Keratinocyte (primary cell): ENCODE data around the gene CDH16. TPM values are rescaled to one million over a fixed set of nuclear protein-coding genes. Genes with fewer than 3 reads are reported as not detected.
A peak's percentile ranks its signal among the peaks of the same experiment; 100 is the strongest.

Experiments
- DNase-seq: peaks from one replicate; pipeline ENCODE4 v3.0.0-alpha.2; 2011; ENCODE audit warnings: low read depth, missing footprints, low spot score
- FAIRE-seq: peaks from 2 replicates; lab custom pipeline; 2011; peaks lifted over from hg19 to GRCh38; lab: Jason Lieb, UNC
- H2AFZ ChIP-seq: 2 replicates; pipeline ENCODE4 v1.6.0; 2012; ENCODE audit warnings: low read length, control low read depth, inconsistent platforms; ENCODE audit not compliant: control insufficient read depth
- H3K27ac ChIP-seq: 2 replicates; pipeline ENCODE4 v1.5.1; 2011; ENCODE audit warnings: low read length; ENCODE audit not compliant: control insufficient read depth, insufficient read depth
- H3K27me3 ChIP-seq: 3 replicates; pipeline ENCODE4 v1.6.0; 2011; ENCODE audit warnings: low read length; ENCODE audit not compliant: control insufficient read depth, insufficient read depth; ENCODE audit errors: extremely low read depth
- H3K36me3 ChIP-seq, 2 experiments: 2 replicates in 1 of 2; 3 replicates in 1 of 2; pipeline ENCODE4 v1.5.1; 2011; ENCODE audit warnings: low read length in 2 of 2, mild to moderate bottlenecking in 1 of 2; ENCODE audit not compliant: control insufficient read depth in 2 of 2, insufficient read depth in 2 of 2; ENCODE audit errors: extremely low read depth in 1 of 2
- H3K4me1 ChIP-seq: 3 replicates; pipeline ENCODE4 v1.5.1; 2011; ENCODE audit warnings: low read length; ENCODE audit not compliant: control insufficient read depth, insufficient read depth; ENCODE audit errors: extremely low read depth
- H3K4me2 ChIP-seq: 3 replicates; pipeline ENCODE4 v1.6.0; 2011; ENCODE audit warnings: low read depth, low read length; ENCODE audit not compliant: control insufficient read depth, insufficient read depth; ENCODE audit errors: extremely low read depth
- H3K4me3 ChIP-seq, 3 experiments: fragments of 200-600 bp in 1 of 3; sonication (generic) in 1 of 3; 2 replicates in 2 of 3; 3 replicates in 1 of 3; pipeline ENCODE4 v1.5.1; 2011 to 2016; ENCODE audit warnings: low read length in 3 of 3, mild to moderate bottlenecking in 3 of 3, control low read depth in 2 of 3, inconsistent platforms in 1 of 3, low read depth in 1 of 3, mixed read lengths in 1 of 3, mixed run types in 1 of 3, moderate library complexity in 1 of 3; ENCODE audit not compliant: control insufficient read depth in 2 of 3, insufficient read depth in 2 of 3; ENCODE audit errors: extremely low read depth in 1 of 3
- H3K79me2 ChIP-seq: 2 replicates; pipeline ENCODE4 v1.6.0; 2012; ENCODE audit warnings: low read length; ENCODE audit not compliant: control insufficient read depth, insufficient read depth
- H3K9ac ChIP-seq: 3 replicates; pipeline ENCODE4 v1.6.0; 2011; ENCODE audit warnings: low read length; ENCODE audit not compliant: control insufficient read depth, insufficient read depth; ENCODE audit errors: extremely low read depth
- H3K9me1 ChIP-seq: 3 replicates; pipeline ENCODE4 v1.6.0; 2011; ENCODE audit warnings: low read length; ENCODE audit not compliant: control insufficient read depth, insufficient read depth; ENCODE audit errors: extremely low read depth
- H3K9me3 ChIP-seq: 2 replicates; pipeline ENCODE4 v1.5.1; 2012; ENCODE audit warnings: low read depth, low read length; ENCODE audit not compliant: control insufficient read depth
- H4K20me1 ChIP-seq: 3 replicates; pipeline ENCODE4 v1.6.0; 2011; ENCODE audit warnings: low read length; ENCODE audit not compliant: control insufficient read depth, insufficient read depth; ENCODE audit errors: extremely low read depth
- EZH2 ChIP-seq: IDR thresholded peaks from one replicate; pipeline ENCODE4 v1.6.1; 2012; ENCODE audit warnings: inconsistent platforms, mild to moderate bottlenecking, low read length, moderate library complexity
- dilution Hi-C: fragments of 300-500 bp; cut with MboI; formaldehyde crosslinking; loops from one replicate; pipeline ENCODE4 v1.7.0; 2020; ENCODE audit warnings: low sequenced_read_pairs; ENCODE audit not compliant: extremely low pct_ligation_motif_present
- polyA plus RNA-seq, 5 experiments: library from polyadenylated mRNA; depleted of rRNA in 3 of 5; stranded (reverse) in 3 of 5; stranded (forward) in 1 of 5; unstranded in 1 of 5; fragments of >200 nt; gene quantifications; 1 replicate in 1 of 5; 2 replicates in 3 of 5; 3 replicates in 1 of 5; pipeline versions ENCODE4 v1.2.1 to v1.2.3, GENCODE V29; 2011 to 2012; ENCODE audit warnings: missing spikeins in 2 of 5, low read depth in 1 of 5, low replicate concordance in 1 of 5
- TF ChIP-seq, protein P1 (sequence below), 3 experiments: IDR thresholded peaks in 1 of 3; conservative IDR thresholded peaks in 1 of 3; optimal IDR thresholded peaks in 1 of 3; 2 replicates in 2 of 3; 3 replicates in 1 of 3; pipeline versions ENCODE3 to v1.5.1; 2011; ENCODE audit warnings: low read length in 3 of 3, mild to moderate bottlenecking in 3 of 3, moderate library complexity in 2 of 3, control low read depth in 1 of 3, inconsistent platforms in 1 of 3; ENCODE audit not compliant: insufficient read depth in 2 of 3; ENCODE audit errors: extremely low read depth in 1 of 3

Gene CDH16
- polyA plus RNA-seq, 1 donor (not counting 4 experiments of a cell fraction or from before 2014, with no cell fraction given) = 0.45 TPM

DNA sequence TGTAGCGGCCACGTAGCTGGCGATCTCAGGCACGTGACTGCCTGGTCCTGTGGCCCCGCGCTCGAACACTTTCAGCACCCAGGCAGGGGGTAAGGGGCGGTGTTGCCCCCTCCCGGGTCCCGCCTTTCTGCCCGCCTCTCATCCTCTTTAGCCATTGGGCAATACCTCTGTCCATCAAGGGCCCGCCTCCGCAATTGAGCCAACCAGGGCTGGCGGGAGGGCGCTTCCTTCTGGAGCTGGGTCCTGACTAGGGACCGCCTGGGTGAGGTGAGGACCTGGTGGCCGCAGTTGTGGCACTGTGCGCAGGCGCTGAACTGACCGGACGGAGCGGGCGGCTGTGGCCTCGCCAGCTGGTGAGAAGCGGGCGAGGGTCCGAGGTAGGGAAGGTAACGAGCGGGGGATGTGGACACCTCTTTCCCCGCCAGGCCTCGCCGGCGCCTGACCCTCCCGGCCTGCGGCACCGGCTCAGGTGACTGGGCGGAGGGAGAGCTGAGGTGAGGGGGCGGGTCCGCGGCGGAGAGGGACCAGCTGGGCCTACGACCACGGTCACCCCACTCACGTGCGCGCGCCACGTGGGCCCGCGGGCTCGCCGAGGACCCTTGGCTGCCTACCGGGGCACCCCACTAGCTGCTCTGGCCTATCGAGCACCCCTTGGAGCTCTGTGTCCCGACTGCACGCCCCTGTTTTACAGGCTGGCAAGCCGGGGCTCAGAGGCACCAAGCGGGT, 38.2 kb downstream of the CDH16 start, which contains the start of gene PDP2:
TSS of gene PDP2 (plus strand) at position 228 of the 726 bp plus-strand sequence. CDS start 3,770 bp downstream, outside the sequence.
- Histone ChIP-seq H3K79me2 (peaks cover 34% of the 10 kb centered on the region), H3K9ac (peak within 1 kb of the TSS; percentile 89), H4K20me1 (no peaks in the 10 kb centered on the region), H3K4me1 (peaks cover 10% of the 10 kb centered on the region), H3K9me1 (no peaks in the 10 kb centered on the region), H3K4me2 (peak within 1 kb of the TSS; percentile 91), H3K27me3 (no peaks in the 10 kb centered on the region), H3K27ac (peak within 1 kb of the TSS; percentile 79), H2AFZ (peak within 1 kb of the TSS; percentile 95), H3K9me3 (no peaks in the 10 kb centered on the region), H3K36me3 (peaks cover 12 to 14% of the 10 kb centered on the region in 2 experiments), H3K4me3 (peak within 1 kb of the TSS; percentile 81 to 89 (median 82))
- TF ChIP-seq, protein P1, sequence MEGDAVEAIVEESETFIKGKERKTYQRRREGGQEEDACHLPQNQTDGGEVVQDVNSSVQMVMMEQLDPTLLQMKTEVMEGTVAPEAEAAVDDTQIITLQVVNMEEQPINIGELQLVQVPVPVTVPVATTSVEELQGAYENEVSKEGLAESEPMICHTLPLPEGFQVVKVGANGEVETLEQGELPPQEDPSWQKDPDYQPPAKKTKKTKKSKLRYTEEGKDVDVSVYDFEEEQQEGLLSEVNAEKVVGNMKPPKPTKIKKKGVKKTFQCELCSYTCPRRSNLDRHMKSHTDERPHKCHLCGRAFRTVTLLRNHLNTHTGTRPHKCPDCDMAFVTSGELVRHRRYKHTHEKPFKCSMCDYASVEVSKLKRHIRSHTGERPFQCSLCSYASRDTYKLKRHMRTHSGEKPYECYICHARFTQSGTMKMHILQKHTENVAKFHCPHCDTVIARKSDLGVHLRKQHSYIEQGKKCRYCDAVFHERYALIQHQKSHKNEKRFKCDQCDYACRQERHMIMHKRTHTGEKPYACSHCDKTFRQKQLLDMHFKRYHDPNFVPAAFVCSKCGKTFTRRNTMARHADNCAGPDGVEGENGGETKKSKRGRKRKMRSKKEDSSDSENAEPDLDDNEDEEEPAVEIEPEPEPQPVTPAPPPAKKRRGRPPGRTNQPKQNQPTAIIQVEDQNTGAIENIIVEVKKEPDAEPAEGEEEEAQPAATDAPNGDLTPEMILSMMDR (optimal IDR thresholded peaks at IDR 0.05 in 1 of 3, IDR thresholded peaks at IDR 0.05 in 1 of 3, conservative IDR thresholded peaks at IDR 0.05 in 1 of 3; ENCODE audit: extremely low read depth in 1 of 3, insufficient read depth in 2 of 3, low read length in 3 of 3) = no peak
- TF ChIP-seq EZH2 = no peak
- dilution Hi-C loops = no loop called here
- FAIRE-seq (no peak), DNase-seq (peak; percentile 81)

DNA sequence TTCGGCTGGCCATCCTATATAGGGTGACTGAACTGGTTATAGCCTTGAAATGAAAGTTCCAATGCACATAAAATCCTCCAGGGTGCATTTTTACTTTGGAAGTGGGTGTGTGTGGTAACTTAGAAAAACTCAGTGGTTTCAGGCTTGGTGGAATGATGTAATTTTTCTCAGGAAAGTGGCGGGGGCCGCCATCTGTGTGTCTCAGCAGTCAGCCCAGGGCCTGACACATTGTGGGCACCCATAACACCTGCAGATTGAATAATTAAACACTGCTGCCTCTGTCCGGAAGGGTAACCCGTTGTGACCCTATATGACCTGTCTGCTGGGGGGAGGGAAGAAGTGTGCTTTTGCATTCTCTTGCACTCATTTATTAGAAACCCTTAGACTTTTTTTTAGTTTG, 40.6 kb downstream of the CDH16 start:
- no peaks in the 10 kb centered on the region for H3K27me3 ChIP-seq
- no peaks in the 10 kb centered on the region for H3K36me3 ChIP-seq
- no peak overlapping the region for H2AFZ ChIP-seq
- H4K20me1 ChIP-seq = no peaks in the 10 kb centered on the region
- H3K4me3 ChIP-seq = no peak overlapping the region
- H3K27ac ChIP-seq = no peak overlapping the region
- H3K9ac ChIP-seq = no peak overlapping the region
- no peak for TF ChIP-seq EZH2
- TF ChIP-seq, protein P1 (optimal IDR thresholded peaks at IDR 0.05 in 1 of 3, IDR thresholded peaks at IDR 0.05 in 1 of 3, conservative IDR thresholded peaks at IDR 0.05 in 1 of 3; ENCODE audit: extremely low read depth in 1 of 3, insufficient read depth in 2 of 3, low read length in 3 of 3) = no peak
- H3K9me3 ChIP-seq = no peaks in the 10 kb centered on the region
- FAIRE-seq (no peak), DNase-seq (no peak)
- H3K9me1 ChIP-seq = no peaks in the 10 kb centered on the region
- peaks cover 23% of the 10 kb centered on the region for H3K79me2 ChIP-seq
- dilution Hi-C loops = no loop called here
- peaks cover 10% of the 10 kb centered on the region for H3K4me1 ChIP-seq
- no peak overlapping the region for H3K4me2 ChIP-seq
